Right lobe of liver (tissue), 4 donors: ENCODE measurements around the gene ADNP.

Source experiments
- CTCF ChIP-seq, 4 donors: fragments of 200-600 bp in 3 of 4; fragments of 450-650 bp in 1 of 4; IDR thresholded peaks; one replicate each; pipeline versions ENCODE4 v1.5.1 to v1.8.0; 2016 to 2022; ENCODE audit warnings: antibody characterized with exemption in 4 of 4, mild to moderate bottlenecking in 2 of 4
- POLR2A ChIP-seq: fragments of 450-650 bp; IDR thresholded peaks from one replicate; pipeline ENCODE4 v1.6.1; 2017; ENCODE audit warnings: antibody characterized with exemption, mild to moderate bottlenecking
- donor health status: DM: no; HTN: no; CAD: no.
- donor health status: DM: no; HTN: no; CAD: no.
- donor health status: DM: no; HTN: yes; CAD: no.

DNA sequence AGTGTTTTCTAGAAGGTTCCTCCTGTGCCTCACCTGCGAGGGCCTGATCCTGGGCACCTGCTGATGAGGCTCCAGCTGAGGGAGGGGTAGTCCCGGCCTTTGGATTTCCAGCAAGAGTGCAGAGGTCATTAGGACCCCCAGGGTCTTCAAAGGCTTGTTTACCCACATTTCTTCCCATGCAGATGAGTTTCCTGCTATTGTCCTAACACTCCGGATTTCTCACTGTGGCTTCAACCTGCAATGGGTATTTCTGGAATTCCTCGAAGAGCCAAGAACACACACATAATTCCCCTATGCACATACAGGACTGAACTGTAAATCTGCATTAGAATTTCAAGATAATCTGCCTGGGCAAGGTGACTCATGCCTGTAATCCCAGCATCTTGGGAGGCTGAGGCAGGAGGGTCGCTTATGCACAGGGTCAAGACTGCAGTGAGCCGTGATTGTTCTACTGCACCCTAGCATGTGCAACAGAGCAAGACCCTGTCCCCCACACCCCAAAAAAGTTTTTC lies 53.9 kb downstream of the ADNP start:
- no peak for TF ChIP-seq POLR2A
- TF ChIP-seq CTCF (IDR thresholded peaks at IDR 0.05): no peak
